ENCODE measurements around the gene SCPEP1.

DNA sequence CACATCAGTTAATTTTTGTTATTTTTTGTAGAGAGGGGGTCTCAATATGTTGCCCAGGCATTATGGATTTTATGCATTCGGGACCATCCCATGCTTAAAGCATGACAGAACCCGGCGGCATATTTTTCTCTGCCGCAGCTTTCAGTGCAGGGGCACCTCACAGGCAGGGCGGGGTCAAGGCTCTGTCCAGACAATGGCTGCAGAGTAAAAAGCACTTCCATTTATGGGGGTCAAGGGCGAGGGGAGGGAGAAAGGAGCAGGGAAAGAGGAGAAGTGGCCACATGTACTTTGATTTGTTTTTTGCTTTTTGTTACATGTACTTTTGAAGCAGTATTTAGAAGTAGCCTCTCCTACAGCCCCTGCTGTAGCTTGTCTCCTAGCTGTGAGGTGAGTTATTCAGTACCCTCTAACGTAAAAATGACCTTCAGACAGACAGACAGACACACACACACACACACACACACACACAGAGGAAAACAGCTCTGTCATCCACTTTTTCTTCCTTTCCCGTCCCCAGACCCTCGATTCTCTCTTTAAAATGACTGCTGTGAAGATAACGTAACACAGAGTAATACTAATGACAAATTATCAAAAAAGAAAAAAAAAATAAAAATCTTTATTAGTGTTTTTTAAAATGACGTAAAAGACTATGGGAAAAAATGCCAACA, 856 bp upstream of the SCPEP1 start:
- TF ChIP-seq, protein P1, sequence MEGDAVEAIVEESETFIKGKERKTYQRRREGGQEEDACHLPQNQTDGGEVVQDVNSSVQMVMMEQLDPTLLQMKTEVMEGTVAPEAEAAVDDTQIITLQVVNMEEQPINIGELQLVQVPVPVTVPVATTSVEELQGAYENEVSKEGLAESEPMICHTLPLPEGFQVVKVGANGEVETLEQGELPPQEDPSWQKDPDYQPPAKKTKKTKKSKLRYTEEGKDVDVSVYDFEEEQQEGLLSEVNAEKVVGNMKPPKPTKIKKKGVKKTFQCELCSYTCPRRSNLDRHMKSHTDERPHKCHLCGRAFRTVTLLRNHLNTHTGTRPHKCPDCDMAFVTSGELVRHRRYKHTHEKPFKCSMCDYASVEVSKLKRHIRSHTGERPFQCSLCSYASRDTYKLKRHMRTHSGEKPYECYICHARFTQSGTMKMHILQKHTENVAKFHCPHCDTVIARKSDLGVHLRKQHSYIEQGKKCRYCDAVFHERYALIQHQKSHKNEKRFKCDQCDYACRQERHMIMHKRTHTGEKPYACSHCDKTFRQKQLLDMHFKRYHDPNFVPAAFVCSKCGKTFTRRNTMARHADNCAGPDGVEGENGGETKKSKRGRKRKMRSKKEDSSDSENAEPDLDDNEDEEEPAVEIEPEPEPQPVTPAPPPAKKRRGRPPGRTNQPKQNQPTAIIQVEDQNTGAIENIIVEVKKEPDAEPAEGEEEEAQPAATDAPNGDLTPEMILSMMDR (IDR thresholded peaks at IDR 0.05) = no peak
- TF ChIP-seq POLR2A (IDR thresholded peaks at IDR 0.05) = no peak
- TF ChIP-seq EP300 (IDR thresholded peaks at IDR 0.05; ENCODE audit: low read depth) = no peak
- no peak for TF ChIP-seq POLR2AphosphoS5 (IDR thresholded peaks at IDR 0.05)

Data from transverse colon (tissue), 4 donors.